K562 (cell line): ENCODE measurements around the gene TTLL4. TPM values are rescaled to one million over a fixed set of nuclear protein-coding genes. Genes with fewer than 3 reads are reported as not detected.

Source experiments
- EGR1 ChIP-seq: fragments of 450-650 bp; conservative IDR thresholded peaks from 2 replicates; pipeline ENCODE4 v1.6.1; 2017; ENCODE audit warnings: mild to moderate bottlenecking
- HDAC1 ChIP-seq, 2 experiments: fragments of 450-650 bp; IDR thresholded peaks; 2 replicates each; pipeline ENCODE4 v1.6.1; 2016 to 2017; ENCODE audit warnings: inconsistent platforms in 1 of 2, mild to moderate bottlenecking in 1 of 2, moderate library complexity in 1 of 2
- PHF8 ChIP-seq: fragments of 200-600 bp; sonication (generic); IDR thresholded peaks from 2 replicates; pipeline ENCODE4 v1.6.1; 2012; ENCODE audit warnings: mixed run types, mild to moderate bottlenecking, inconsistent platforms, low read length, moderate library complexity, borderline replicate concordance
- YY1 ChIP-seq, 3 experiments: IDR thresholded peaks; 2 replicates each; pipeline ENCODE4 v1.6.1; 2011; ENCODE audit warnings: low read length in 2 of 3, mild to moderate bottlenecking in 2 of 3, moderate library complexity in 2 of 3, borderline replicate concordance in 1 of 3, control low read depth in 1 of 3, low read depth in 1 of 3; ENCODE audit not compliant: insufficient read depth in 3 of 3, insufficient replicate concordance in 2 of 3, control insufficient read depth in 1 of 3, insufficient read length in 1 of 3; ENCODE audit errors: extremely low read depth in 1 of 3
- polyA plus RNA-seq, 8 experiments: library from polyadenylated mRNA; depleted of rRNA in 4 of 8; stranded (reverse) in 5 of 8; unstranded in 3 of 8; fragments of >200 nt; fragmentation: Nextera tagmentation in 2 of 8; fragmentation: Illumina TruSeq in 1 of 8; extraction: Ambion mirVana in 2 of 8; extraction: Trizol in 1 of 8; gene quantifications; 2 replicates each; pipeline versions ENCODE4 v1.2.1 to v1.2.3, GENCODE V29; 2011 to 2014; ENCODE audit warnings: inconsistent platforms in 1 of 8, missing spikeins in 1 of 8
- total RNA-seq, 7 experiments: library from RNA; depleted of rRNA in 6 of 7; stranded (reverse); fragments of >200 nt in 6 of 7; fragmentation: Illumina TruSeq in 2 of 7; extraction: Trizol in 2 of 7; gene quantifications; 2 replicates each; pipeline versions ENCODE4 v1.2.1 to v1.2.3, GENCODE V29; 2011 to 2021; ENCODE audit warnings: low replicate concordance in 1 of 7
- TF ChIP-seq, protein P1 (sequence below): fragments of 450-650 bp; IDR thresholded peaks from 2 replicates; pipeline ENCODE4 v1.6.1; 2016
- TF ChIP-seq, protein P2 (sequence below), 2 experiments: fragments of 450-650 bp; IDR thresholded peaks; 2 replicates each; pipeline ENCODE4 v1.6.1; 2018; ENCODE audit warnings: mild to moderate bottlenecking in 2 of 2, low read depth in 1 of 2; ENCODE audit not compliant: partially characterized antibody in 2 of 2
- TF ChIP-seq, protein P3 (sequence below), 2 experiments: fragments of 450-650 bp; formaldehyde crosslinking in 1 of 2; IDR thresholded peaks; 2 replicates each; pipeline versions ENCODE4 v1.4.0 to v1.6.1; 2014 to 2020; ENCODE audit warnings: mild to moderate bottlenecking in 2 of 2, borderline replicate concordance in 1 of 2, low read depth in 1 of 2
- TF ChIP-seq, protein P4 (sequence below): conservative IDR thresholded peaks from 2 replicates; pipeline ENCODE4 v1.6.1; 2011; ENCODE audit warnings: low read depth, mild to moderate bottlenecking, low read length; ENCODE audit not compliant: control insufficient read depth

TTLL4 gene
- total and polyA plus RNA-seq, 9 of the 15 experiments (the other 6 are each of a cell fraction or from before 2014, with no cell fraction given) = 12.6 to 67.5 (median 24.5) TPM

DNA sequence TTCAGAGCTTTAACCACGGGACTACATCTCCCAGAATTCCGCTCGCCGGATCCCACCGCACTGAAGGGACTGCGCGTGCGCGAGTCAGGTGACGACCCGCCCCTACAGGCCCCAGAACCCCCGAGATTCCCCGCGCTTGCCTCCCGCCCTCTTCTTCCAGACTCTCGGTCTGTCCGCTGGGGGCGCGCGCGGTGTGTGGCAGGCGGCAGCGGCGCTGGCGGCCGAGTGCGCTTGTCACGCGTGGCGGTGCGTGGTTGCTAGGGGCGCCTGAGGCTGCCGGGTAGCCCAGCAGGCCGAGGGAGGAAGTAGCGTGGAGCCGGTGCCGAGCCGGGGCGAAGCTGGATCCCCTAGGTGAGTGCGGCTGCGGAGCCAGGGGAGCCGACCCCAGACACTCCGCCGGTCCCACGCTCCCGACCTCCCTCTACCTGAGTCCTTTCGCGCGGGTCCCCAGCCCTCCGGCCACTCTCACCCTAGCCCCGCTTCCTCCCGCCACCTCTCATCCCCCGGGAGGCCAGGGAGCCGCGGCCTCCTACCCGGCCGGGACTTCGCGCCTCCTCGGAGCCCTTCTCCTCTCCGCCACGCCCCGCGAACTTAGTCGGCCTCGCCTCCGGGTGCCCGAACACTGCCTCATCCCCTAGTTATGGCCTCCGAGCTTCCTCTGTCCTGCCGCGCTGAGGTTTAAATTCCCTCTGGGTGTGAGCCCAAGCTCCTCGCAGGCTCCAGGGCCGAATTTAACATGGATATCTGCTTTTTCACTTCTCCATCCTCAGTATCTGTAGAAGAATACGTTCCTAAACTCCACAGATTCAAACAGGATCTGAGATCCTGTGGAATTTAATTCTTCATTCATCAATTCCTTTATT lies at the start of gene TTLL4 (continued):
- TF ChIP-seq, protein P1, sequence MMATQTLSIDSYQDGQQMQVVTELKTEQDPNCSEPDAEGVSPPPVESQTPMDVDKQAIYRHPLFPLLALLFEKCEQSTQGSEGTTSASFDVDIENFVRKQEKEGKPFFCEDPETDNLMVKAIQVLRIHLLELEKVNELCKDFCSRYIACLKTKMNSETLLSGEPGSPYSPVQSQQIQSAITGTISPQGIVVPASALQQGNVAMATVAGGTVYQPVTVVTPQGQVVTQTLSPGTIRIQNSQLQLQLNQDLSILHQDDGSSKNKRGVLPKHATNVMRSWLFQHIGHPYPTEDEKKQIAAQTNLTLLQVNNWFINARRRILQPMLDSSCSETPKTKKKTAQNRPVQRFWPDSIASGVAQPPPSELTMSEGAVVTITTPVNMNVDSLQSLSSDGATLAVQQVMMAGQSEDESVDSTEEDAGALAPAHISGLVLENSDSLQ = 0 out of 2 replicates have a peak, but pooled peaks have one; percentile 18
- TF ChIP-seq, protein P2, sequence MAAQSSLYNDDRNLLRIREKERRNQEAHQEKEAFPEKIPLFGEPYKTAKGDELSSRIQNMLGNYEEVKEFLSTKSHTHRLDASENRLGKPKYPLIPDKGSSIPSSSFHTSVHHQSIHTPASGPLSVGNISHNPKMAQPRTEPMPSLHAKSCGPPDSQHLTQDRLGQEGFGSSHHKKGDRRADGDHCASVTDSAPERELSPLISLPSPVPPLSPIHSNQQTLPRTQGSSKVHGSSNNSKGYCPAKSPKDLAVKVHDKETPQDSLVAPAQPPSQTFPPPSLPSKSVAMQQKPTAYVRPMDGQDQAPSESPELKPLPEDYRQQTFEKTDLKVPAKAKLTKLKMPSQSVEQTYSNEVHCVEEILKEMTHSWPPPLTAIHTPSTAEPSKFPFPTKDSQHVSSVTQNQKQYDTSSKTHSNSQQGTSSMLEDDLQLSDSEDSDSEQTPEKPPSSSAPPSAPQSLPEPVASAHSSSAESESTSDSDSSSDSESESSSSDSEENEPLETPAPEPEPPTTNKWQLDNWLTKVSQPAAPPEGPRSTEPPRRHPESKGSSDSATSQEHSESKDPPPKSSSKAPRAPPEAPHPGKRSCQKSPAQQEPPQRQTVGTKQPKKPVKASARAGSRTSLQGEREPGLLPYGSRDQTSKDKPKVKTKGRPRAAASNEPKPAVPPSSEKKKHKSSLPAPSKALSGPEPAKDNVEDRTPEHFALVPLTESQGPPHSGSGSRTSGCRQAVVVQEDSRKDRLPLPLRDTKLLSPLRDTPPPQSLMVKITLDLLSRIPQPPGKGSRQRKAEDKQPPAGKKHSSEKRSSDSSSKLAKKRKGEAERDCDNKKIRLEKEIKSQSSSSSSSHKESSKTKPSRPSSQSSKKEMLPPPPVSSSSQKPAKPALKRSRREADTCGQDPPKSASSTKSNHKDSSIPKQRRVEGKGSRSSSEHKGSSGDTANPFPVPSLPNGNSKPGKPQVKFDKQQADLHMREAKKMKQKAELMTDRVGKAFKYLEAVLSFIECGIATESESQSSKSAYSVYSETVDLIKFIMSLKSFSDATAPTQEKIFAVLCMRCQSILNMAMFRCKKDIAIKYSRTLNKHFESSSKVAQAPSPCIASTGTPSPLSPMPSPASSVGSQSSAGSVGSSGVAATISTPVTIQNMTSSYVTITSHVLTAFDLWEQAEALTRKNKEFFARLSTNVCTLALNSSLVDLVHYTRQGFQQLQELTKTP (IDR thresholded peaks at IDR 0.05; ENCODE audit: low read depth in 1 of 2, partially characterized antibody in 2 of 2) = peak in 1 of 2 experiments; percentile 90
- TF ChIP-seq PHF8 (peak; percentile 78; the same call in 1 of the 2 replicates), HDAC1 (IDR thresholded peaks at IDR 0.05) (peak in 1 of 2 experiments; percentile 92; a peak in 2 of 4 replicates), EGR1 (0 out of 2 replicates have a peak, but pooled peaks have one; percentile 12), YY1 (IDR thresholded peaks at IDR 0.05; ENCODE audit: borderline replicate concordance in 1 of 3, control insufficient read depth in 1 of 3, extremely low read depth in 1 of 3, insufficient read depth in 3 of 3, insufficient read length in 1 of 3, insufficient replicate concordance in 2 of 3, low read depth in 1 of 3, low read length in 2 of 3) (peak in 2 of 3 experiments; percentile 35 to 62)
- TF ChIP-seq, protein P3, sequence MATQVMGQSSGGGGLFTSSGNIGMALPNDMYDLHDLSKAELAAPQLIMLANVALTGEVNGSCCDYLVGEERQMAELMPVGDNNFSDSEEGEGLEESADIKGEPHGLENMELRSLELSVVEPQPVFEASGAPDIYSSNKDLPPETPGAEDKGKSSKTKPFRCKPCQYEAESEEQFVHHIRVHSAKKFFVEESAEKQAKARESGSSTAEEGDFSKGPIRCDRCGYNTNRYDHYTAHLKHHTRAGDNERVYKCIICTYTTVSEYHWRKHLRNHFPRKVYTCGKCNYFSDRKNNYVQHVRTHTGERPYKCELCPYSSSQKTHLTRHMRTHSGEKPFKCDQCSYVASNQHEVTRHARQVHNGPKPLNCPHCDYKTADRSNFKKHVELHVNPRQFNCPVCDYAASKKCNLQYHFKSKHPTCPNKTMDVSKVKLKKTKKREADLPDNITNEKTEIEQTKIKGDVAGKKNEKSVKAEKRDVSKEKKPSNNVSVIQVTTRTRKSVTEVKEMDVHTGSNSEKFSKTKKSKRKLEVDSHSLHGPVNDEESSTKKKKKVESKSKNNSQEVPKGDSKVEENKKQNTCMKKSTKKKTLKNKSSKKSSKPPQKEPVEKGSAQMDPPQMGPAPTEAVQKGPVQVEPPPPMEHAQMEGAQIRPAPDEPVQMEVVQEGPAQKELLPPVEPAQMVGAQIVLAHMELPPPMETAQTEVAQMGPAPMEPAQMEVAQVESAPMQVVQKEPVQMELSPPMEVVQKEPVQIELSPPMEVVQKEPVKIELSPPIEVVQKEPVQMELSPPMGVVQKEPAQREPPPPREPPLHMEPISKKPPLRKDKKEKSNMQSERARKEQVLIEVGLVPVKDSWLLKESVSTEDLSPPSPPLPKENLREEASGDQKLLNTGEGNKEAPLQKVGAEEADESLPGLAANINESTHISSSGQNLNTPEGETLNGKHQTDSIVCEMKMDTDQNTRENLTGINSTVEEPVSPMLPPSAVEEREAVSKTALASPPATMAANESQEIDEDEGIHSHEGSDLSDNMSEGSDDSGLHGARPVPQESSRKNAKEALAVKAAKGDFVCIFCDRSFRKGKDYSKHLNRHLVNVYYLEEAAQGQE (IDR thresholded peaks at IDR 0.05; ENCODE audit: borderline replicate concordance) = peak; percentile 37; the same call in 1 of the 2 replicates
- TF ChIP-seq, protein P3 (CRISPR knock-in tag; IDR thresholded peaks at IDR 0.05; ENCODE audit: low read depth) = no peak
- TF ChIP-seq, protein P4, sequence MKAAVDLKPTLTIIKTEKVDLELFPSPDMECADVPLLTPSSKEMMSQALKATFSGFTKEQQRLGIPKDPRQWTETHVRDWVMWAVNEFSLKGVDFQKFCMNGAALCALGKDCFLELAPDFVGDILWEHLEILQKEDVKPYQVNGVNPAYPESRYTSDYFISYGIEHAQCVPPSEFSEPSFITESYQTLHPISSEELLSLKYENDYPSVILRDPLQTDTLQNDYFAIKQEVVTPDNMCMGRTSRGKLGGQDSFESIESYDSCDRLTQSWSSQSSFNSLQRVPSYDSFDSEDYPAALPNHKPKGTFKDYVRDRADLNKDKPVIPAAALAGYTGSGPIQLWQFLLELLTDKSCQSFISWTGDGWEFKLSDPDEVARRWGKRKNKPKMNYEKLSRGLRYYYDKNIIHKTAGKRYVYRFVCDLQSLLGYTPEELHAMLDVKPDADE = peak; percentile 87
